Endodermal cell (in vitro differentiated cells): ENCODE data around the gene PDE4D. TPM values are rescaled to one million over a fixed set of nuclear protein-coding genes. Genes with fewer than 3 reads are reported as not detected.

ENCODE experiments used
- DNase-seq: peaks from one replicate; pipeline ENCODE4 v3.0.0-alpha.2; 2017
- H3K27ac ChIP-seq: 2 replicates; pipeline ENCODE4 v1.5.1; 2013; ENCODE audit warnings: mild to moderate bottlenecking, low read depth, low read length, moderate library complexity
- H3K27me3 ChIP-seq: 2 replicates; pipeline ENCODE4 v1.6.1; 2013; ENCODE audit warnings: mild to moderate bottlenecking, low read length, moderate library complexity; ENCODE audit not compliant: insufficient read depth, control insufficient read depth, poor library complexity, severe bottlenecking
- H3K36me3 ChIP-seq: 2 replicates; pipeline ENCODE4 v1.7.0; 2013; ENCODE audit warnings: mild to moderate bottlenecking, low read length, moderate library complexity; ENCODE audit not compliant: control insufficient read depth, insufficient read depth
- H3K4me1 ChIP-seq: one replicate; pipeline ENCODE4 v1.7.0; 2013; ENCODE audit warnings: low read length; ENCODE audit not compliant: control insufficient read depth, insufficient read depth
- H3K4me3 ChIP-seq: 2 replicates; pipeline ENCODE4 v1.5.1; 2013; ENCODE audit warnings: mild to moderate bottlenecking, low read length, moderate library complexity
- H3K9ac ChIP-seq: 2 replicates; pipeline ENCODE4 v1.6.1; 2013; ENCODE audit warnings: mild to moderate bottlenecking, low read length, moderate library complexity; ENCODE audit not compliant: poor library complexity, severe bottlenecking; ENCODE audit errors: extremely low read depth
- H3K9me3 ChIP-seq: 2 replicates; pipeline ENCODE4 v1.6.1; 2013; ENCODE audit warnings: mild to moderate bottlenecking, low read length, moderate library complexity; ENCODE audit not compliant: control insufficient read depth
- H3K27ac Mint-ChIP-seq: 2 replicates; pipeline ENCODE4 v1.8.0; 2020; ENCODE audit warnings: mixed read lengths
- H3K27me3 Mint-ChIP-seq: 2 replicates; pipeline ENCODE4 v1.8.0; 2021; ENCODE audit warnings: mild to moderate bottlenecking, mixed read lengths; ENCODE audit not compliant: insufficient read depth
- H3K36me3 Mint-ChIP-seq: 2 replicates; pipeline ENCODE4 v1.8.0; 2020; ENCODE audit warnings: low read depth, mixed read lengths
- H3K4me1 Mint-ChIP-seq: 2 replicates; pipeline ENCODE4 v1.8.0; 2020; ENCODE audit warnings: mixed read lengths
- H3K4me3 Mint-ChIP-seq: 2 replicates; pipeline ENCODE4 v1.8.0; 2020; ENCODE audit warnings: mild to moderate bottlenecking, moderate library complexity, mixed read lengths
- H3K9me3 Mint-ChIP-seq: 2 replicates; pipeline ENCODE4 v1.8.0; 2020; ENCODE audit warnings: mild to moderate bottlenecking, mixed read lengths
- CTCF ChIP-seq: fragments of 200-600 bp; sonication (generic); conservative IDR thresholded peaks from 2 replicates; pipeline ENCODE4 v1.5.0; 2021; ENCODE audit warnings: antibody characterized with exemption, mild to moderate bottlenecking
- WGBS, 2 experiments: methylation state at CpG; one replicate each; pipeline versions ENCODE4 v1.1.5 to v1.1.7; 2013; ENCODE audit warnings: missing lambda C conversion rate in 2 of 2, mixed read lengths in 1 of 2; ENCODE audit not compliant: insufficient coverage in 1 of 2, insufficient read length in 1 of 2; 5-methylcytosine and 5-hydroxymethylcytosine counted together
- total RNA-seq, 2 donors: library from RNA; stranded (reverse); fragmentation: NEBNext Ultra II Directional in 1 of 2; extraction: Animal tissue kit (Norgen Biotek cat#: 25700) in 1 of 2; gene quantifications; 2 replicates in 1 of 2; 3 replicates in 1 of 2; pipeline ENCODE4 v1.2.1, GENCODE V29; 2021

Gene PDE4D
- total RNA-seq, 2 donors from 2014 or later: 9.2 to 11.4 TPM

- Histone ChIP-seq H3K9me3 (no peaks in the 10 kb centered on the region), H3K4me1 (no peaks in the 10 kb centered on the region), H3K4me3 (no peak overlapping the region), H3K27me3 (no peaks in the 10 kb centered on the region), H3K36me3 (no peaks in the 10 kb centered on the region), H3K9ac (no peak overlapping the region), H3K27ac (no peak overlapping the region)
- 92% methylated on average over 2 of the region's 3 CpGs; no CpG with 5 or more reads in 1 of the 2 experiments for WGBS, 2 experiments
- no peak overlapping the region for H3K4me3 Mint-ChIP-seq
- no peak for DNase-seq
- no peaks in the 10 kb centered on the region for H3K27me3 Mint-ChIP-seq
- no peaks in the 10 kb centered on the region for H3K9me3 Mint-ChIP-seq
- no peaks in the 10 kb centered on the region for H3K36me3 Mint-ChIP-seq
- H3K4me1 Mint-ChIP-seq: no peaks in the 10 kb centered on the region
- TF ChIP-seq CTCF: no peak
- H3K27ac Mint-ChIP-seq: no peak overlapping the region
Measured at GRCh38 chr5:59245198-59245597, 648.3 kb downstream of the PDE4D start.

- Histone ChIP-seq H3K4me1 (no peaks in the 10 kb centered on the region), H3K27me3 (no peaks in the 10 kb centered on the region), H3K9ac (no peak overlapping the region), H3K27ac (no peak overlapping the region), H3K9me3 (no peaks in the 10 kb centered on the region), H3K36me3 (no peaks in the 10 kb centered on the region), H3K4me3 (no peak overlapping the region)
- H3K27ac Mint-ChIP-seq: no peak overlapping the region
- 81% methylated on average over 1 of the region's 1 CpG; no CpG with 5 or more reads in 1 of the 2 experiments for WGBS, 2 experiments
- H3K9me3 Mint-ChIP-seq: no peaks in the 10 kb centered on the region
- no peak for TF ChIP-seq CTCF
- H3K36me3 Mint-ChIP-seq: no peaks in the 10 kb centered on the region
- no peaks in the 10 kb centered on the region for H3K4me1 Mint-ChIP-seq
- DNase-seq: no peak
- H3K4me3 Mint-ChIP-seq: no peak overlapping the region
- no peaks in the 10 kb centered on the region for H3K27me3 Mint-ChIP-seq
Measured at GRCh38 chr5:59241552-59241951, 652.0 kb downstream of the PDE4D start.

- H3K4me1 ChIP-seq: no peaks in the 10 kb centered on the region
- TF ChIP-seq CTCF: no peak
- no peaks in the 10 kb centered on the region for H3K36me3 ChIP-seq
- Mint-ChIP-seq H3K4me3 (no peak overlapping the region), H3K9me3 (no peaks in the 10 kb centered on the region), H3K27ac (no peak overlapping the region), H3K4me1 (no peaks in the 10 kb centered on the region), H3K27me3 (no peaks in the 10 kb centered on the region), H3K36me3 (no peaks in the 10 kb centered on the region)
- no peaks in the 10 kb centered on the region for H3K9me3 ChIP-seq
- no peaks in the 10 kb centered on the region for H3K27me3 ChIP-seq
- H3K4me3 ChIP-seq: no peak overlapping the region
- no peak overlapping the region for H3K9ac ChIP-seq
- no peak overlapping the region for H3K27ac ChIP-seq
- 90 to 100% methylated on average over 1 of the region's 1 CpG for WGBS, 2 experiments
- no peak for DNase-seq
Measured at GRCh38 chr5:59241119-59241518, 652.4 kb downstream of the PDE4D start.
